Kidney (tissue), 14 donors: Measurements from ENCODE around the gene SIDT2. TPM values are rescaled to one million over a fixed set of nuclear protein-coding genes. Genes with fewer than 3 reads are reported as not detected.

Experiments
- DNase-seq, 5 donors: peaks; one replicate each; pipeline ENCODE4 v3.0.0-alpha.2; 2013 to 2020
- FAIRE-seq: peaks from 2 replicates; lab custom pipeline; 2012; peaks lifted over from hg19 to GRCh38; lab: Jason Lieb, UNC
- H3K27ac ChIP-seq, 2 donors: one replicate each; pipeline ENCODE4 v1.7.0; 2013; ENCODE audit warnings: low read depth in 2 of 2, low read length in 2 of 2, inconsistent platforms in 1 of 2
- H3K27me3 ChIP-seq: one replicate; pipeline ENCODE4 v1.7.1; 2013; ENCODE audit warnings: low read length, inconsistent platforms; ENCODE audit not compliant: control insufficient read depth, insufficient read depth
- H3K36me3 ChIP-seq, 3 donors: one replicate each; pipeline versions ENCODE4 v1.7.0 to v1.7.1; 2013; ENCODE audit warnings: low read length in 3 of 3, control low read depth in 1 of 3, inconsistent platforms in 1 of 3; ENCODE audit not compliant: insufficient read depth in 3 of 3, control insufficient read depth in 2 of 3
- H3K4me1 ChIP-seq, 3 donors: one replicate each; pipeline versions ENCODE4 v1.7.0 to v1.7.1; 2013; ENCODE audit warnings: low read length in 3 of 3, inconsistent platforms in 1 of 3, low read depth in 1 of 3; ENCODE audit not compliant: control insufficient read depth in 2 of 3, insufficient read depth in 2 of 3
- H3K4me3 ChIP-seq, 3 donors: one replicate each; pipeline versions ENCODE4 v1.7.0 to v1.8.1; 2013; ENCODE audit warnings: low read length in 3 of 3, control low read depth in 1 of 3, inconsistent platforms in 1 of 3
- H3K9ac ChIP-seq, 3 donors: one replicate each; pipeline versions ENCODE4 v1.7.0 to v1.7.1; 2013; ENCODE audit warnings: low read length in 3 of 3, control low read depth in 1 of 3, inconsistent platforms in 1 of 3
- H3K9me3 ChIP-seq, 3 donors: one replicate each; pipeline versions ENCODE4 v1.7.0 to v1.7.1; 2013; ENCODE audit warnings: low read length in 3 of 3, control low read depth in 1 of 3, inconsistent platforms in 1 of 3; ENCODE audit not compliant: control insufficient read depth in 2 of 3, insufficient read depth in 1 of 3
- intact Hi-C: fragments of 100-400 bp; cut with DNase I; formaldehyde crosslinking; loops from one replicate; pipeline ENCODE4 v1.11.1; 2022
- polyA plus RNA-seq: library from polyadenylated mRNA; stranded (reverse); fragments of 350-450 nt; fragmentation: Illumina TruSeq; extraction: RNeasy Lipid Tissue Mini Kit (QIAGEN cat#74804); gene quantifications from one replicate; pipeline ENCODE4 v1.2.3, GENCODE V29; 2014; ENCODE audit warnings: low read depth, low replicate concordance; ENCODE audit not compliant: insufficient read depth
- total RNA-seq: library from RNA; stranded (reverse); fragmentation: NEBNext Ultra II Directional; extraction: Animal tissue kit (Norgen Biotek cat#: 25700); gene quantifications from one replicate; pipeline ENCODE4 v1.2.1, GENCODE V29; 2021
- TF ChIP-seq, protein P1 (sequence below): IDR thresholded peaks from 3 replicates; pipeline ENCODE4 v1.5.1; 2012; ENCODE audit warnings: mild to moderate bottlenecking, moderate library complexity, borderline replicate concordance; ENCODE audit not compliant: insufficient read depth; ENCODE audit errors: extremely low read depth
- donor health status: control.
- donor health status: control.
- donor health status: control.
- donor health status: control.
- donor health status: control.
- donor health status: DM: yes; HTN: yes; CAD: no.
- donor health status: Normal renal cell carcinoma (clear cell type).

The SIDT2 gene
- total and polyA plus RNA-seq, 2 donors from 2014 or later = 16.4 to 37.4 TPM

DNA sequence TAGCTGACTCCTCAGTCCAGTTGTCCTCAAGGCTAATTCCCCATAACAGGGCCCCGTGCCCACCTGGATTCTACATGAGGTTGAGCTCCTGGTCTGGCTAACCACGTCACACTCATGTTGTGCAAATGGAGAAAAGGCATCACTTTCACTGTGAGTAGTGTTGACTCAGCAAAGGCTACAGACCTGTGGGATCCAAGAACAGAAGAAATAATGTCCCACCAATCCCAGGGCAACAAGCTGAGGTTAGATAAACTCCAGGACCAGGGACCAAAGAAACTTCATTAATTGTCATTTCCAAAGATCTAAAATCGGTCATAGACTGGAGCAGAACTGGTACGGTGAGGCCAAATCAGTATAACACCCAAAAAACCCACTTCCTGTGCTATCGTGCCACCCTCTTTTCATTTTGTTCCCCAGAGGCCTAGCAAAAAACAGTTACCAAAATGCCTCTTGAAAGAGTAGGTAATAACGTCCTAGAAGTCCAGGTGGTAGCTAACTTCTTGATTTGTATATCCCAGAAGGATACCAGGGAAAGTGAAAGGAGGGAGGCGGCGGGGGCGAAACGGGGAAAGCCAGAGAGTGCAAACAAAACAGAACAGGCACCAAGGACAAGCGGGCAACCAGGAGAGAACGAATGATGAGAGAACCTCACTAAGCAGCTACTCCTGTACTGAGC is 51.9 kb downstream of the SIDT2 start:
- Histone ChIP-seq H3K4me3 (peak overlapping the region in 1 of 3 donors; percentile 97), H3K4me1 (peaks cover 0 to 19% (median 12%) of the 10 kb centered on the region in 3 donors), H3K27me3 (no peaks in the 10 kb centered on the region), H3K36me3 (peaks cover 2 to 16% (median 14%) of the 10 kb centered on the region in 3 donors), H3K27ac (no peak overlapping the region), H3K9ac (no peak overlapping the region), H3K9me3 (no peaks in the 10 kb centered on the region)
- no peak for FAIRE-seq
- intact Hi-C loops = no loop called here
- DNase-seq = peak in 1 of 5 donors; percentile 46
- TF ChIP-seq, protein P1, sequence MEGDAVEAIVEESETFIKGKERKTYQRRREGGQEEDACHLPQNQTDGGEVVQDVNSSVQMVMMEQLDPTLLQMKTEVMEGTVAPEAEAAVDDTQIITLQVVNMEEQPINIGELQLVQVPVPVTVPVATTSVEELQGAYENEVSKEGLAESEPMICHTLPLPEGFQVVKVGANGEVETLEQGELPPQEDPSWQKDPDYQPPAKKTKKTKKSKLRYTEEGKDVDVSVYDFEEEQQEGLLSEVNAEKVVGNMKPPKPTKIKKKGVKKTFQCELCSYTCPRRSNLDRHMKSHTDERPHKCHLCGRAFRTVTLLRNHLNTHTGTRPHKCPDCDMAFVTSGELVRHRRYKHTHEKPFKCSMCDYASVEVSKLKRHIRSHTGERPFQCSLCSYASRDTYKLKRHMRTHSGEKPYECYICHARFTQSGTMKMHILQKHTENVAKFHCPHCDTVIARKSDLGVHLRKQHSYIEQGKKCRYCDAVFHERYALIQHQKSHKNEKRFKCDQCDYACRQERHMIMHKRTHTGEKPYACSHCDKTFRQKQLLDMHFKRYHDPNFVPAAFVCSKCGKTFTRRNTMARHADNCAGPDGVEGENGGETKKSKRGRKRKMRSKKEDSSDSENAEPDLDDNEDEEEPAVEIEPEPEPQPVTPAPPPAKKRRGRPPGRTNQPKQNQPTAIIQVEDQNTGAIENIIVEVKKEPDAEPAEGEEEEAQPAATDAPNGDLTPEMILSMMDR = no peak

DNA sequence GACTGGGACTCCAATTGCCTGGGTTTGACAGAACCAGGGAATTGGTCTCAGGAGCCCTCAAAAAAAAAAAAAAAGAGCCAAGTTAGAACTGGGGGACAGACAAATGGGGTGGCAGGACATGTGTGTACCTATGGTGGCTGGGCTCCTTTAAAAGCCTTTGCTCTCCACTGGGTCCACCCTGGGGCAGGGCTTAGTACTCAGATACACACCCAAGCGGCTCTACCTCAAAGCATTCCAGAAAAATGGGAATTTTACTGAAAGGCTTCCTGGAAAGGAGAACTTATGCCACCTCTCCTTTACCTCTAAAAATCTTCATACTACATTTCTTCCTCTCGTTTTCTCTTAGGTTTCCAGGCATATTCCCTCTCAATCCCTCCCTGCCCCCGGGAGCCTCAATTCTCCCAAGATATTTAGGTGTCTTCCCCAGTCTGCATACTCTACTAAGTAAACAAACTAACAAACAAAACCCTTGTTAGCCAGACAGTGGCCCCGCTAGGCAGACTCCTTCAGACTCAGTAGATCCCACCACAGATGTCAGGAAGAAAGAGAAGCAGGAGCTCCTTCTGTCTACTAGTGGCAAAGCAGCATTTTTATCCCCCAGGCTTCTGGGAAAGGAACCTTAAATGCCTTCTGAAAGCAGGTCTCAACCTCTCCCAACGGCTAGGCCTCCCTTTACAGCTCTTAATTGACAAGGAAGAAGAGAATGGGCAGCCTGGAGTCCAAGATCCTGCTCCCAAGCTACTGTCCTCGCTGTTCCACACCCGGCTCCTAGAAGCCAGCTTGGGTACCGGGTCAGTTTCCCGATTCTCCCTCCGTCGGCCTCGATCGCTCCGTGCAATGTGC is 52.7 kb downstream of the SIDT2 start:
- no peak for FAIRE-seq
- DNase-seq = no peak
- Histone ChIP-seq H3K36me3 (peaks cover 2 to 16% (median 14%) of the 10 kb centered on the region in 3 donors), H3K9ac (peak overlapping the region; percentile 50 to 89 (median 61)), H3K9me3 (no peaks in the 10 kb centered on the region), H3K4me3 (peak overlapping the region; percentile 81 to 98 (median 97)), H3K27me3 (no peaks in the 10 kb centered on the region), H3K27ac (no peak overlapping the region), H3K4me1 (peaks cover 0 to 19% (median 12%) of the 10 kb centered on the region in 3 donors)
- TF ChIP-seq, protein P1 = no peak
- intact Hi-C loops = no loop called here

DNA sequence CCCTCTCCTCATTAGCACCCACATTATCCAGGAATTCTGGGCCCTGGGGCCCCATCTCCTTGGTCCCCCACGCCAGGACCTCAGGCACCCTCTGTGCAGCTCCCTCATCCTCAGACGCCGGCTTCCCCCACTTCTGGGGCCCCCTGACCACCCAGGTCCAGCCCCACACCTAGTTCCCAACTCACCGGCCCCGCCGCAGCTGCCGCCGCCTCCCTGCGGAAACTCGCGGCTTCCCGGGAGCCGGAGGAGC is 53.2 kb downstream of the SIDT2 start, which contains the start of gene PCSK7:
Gene PCSK7 (minus strand): TSS at position 232 of the 250 bp plus-strand sequence. CDS start 2,229 bp downstream, outside the sequence.
- FAIRE-seq (no peak), DNase-seq (peak in 2 of 5 donors; percentile 83 to 92)
- no peaks in the 10 kb centered on the region for H3K27me3 ChIP-seq
- H3K27ac ChIP-seq = peak within 1 kb of the TSS; percentile 91 to 92
- peaks cover 2 to 14% (median 14%) of the 10 kb centered on the region in 3 donors for H3K36me3 ChIP-seq
- TF ChIP-seq, protein P1 = no peak
- peak within 1 kb of the TSS; percentile 84 to 94 (median 93) for H3K9ac ChIP-seq
- no peaks in the 10 kb centered on the region for H3K9me3 ChIP-seq
- H3K4me1 ChIP-seq = peaks cover 0 to 19% (median 12%) of the 10 kb centered on the region in 3 donors
- peak within 1 kb of the TSS; percentile 91 to 98 (median 97) for H3K4me3 ChIP-seq
- intact Hi-C loops = no loop called here
